Aorta (tissue), 5 donors: ENCODE results near the gene PRR7. TPM values are rescaled to one million over a fixed set of nuclear protein-coding genes. Genes with fewer than 3 reads are reported as not detected.

Experiments used
- ATAC-seq: fragments of 200-7000 bp; cut with Tn5 transposase; one replicate; pipeline ENCODE4 v1.9.1; 2022; ENCODE audit warnings: moderate library complexity; ENCODE audit not compliant: low FRiP score
- DNase-seq, 2 donors: peaks; one replicate each; pipeline ENCODE4 v3.0.0-alpha.2; 2020
- H3K27ac ChIP-seq, 2 donors: one replicate each; pipeline ENCODE4 v1.5.1; 2013; ENCODE audit warnings: low read length in 2 of 2, mild to moderate bottlenecking in 2 of 2, moderate library complexity in 2 of 2, control low read depth in 1 of 2, inconsistent platforms in 1 of 2, low read depth in 1 of 2
- H3K27me3 ChIP-seq, 2 donors: one replicate each; pipeline ENCODE4 v1.6.1; 2013; ENCODE audit warnings: control low read depth in 1 of 2, low read length in 1 of 2, mild to moderate bottlenecking in 1 of 2, moderate library complexity in 1 of 2; ENCODE audit not compliant: insufficient read depth in 2 of 2, control insufficient read depth in 1 of 2
- H3K36me3 ChIP-seq, 2 donors: one replicate each; pipeline ENCODE4 v1.6.1; 2013; ENCODE audit warnings: control low read depth in 1 of 2, low read length in 1 of 2, mild to moderate bottlenecking in 1 of 2; ENCODE audit not compliant: insufficient read depth in 2 of 2, control insufficient read depth in 1 of 2
- H3K4me1 ChIP-seq, 2 donors: one replicate each; pipeline ENCODE4 v1.6.1; 2013; ENCODE audit warnings: low read length in 2 of 2, control low read depth in 1 of 2, mild to moderate bottlenecking in 1 of 2, moderate library complexity in 1 of 2; ENCODE audit not compliant: insufficient read depth in 2 of 2, control insufficient read depth in 1 of 2
- H3K4me3 ChIP-seq, 2 donors: one replicate each; pipeline ENCODE4 v1.5.1; 2013; ENCODE audit warnings: low read length in 2 of 2, control low read depth in 1 of 2, mild to moderate bottlenecking in 1 of 2
- H3K9me3 ChIP-seq: one replicate; pipeline ENCODE4 v1.6.1; 2013; ENCODE audit warnings: mild to moderate bottlenecking, low read length; ENCODE audit not compliant: control insufficient read depth
- WGBS, 2 donors: extraction: QIAGEN DNeasy Blood & Tissue Kit; methylation state at CpG; one replicate each; pipeline ENCODE4 v1.1.7; 2013; 5-methylcytosine and 5-hydroxymethylcytosine counted together
- intact Hi-C, 2 donors: fragments of 100-400 bp; cut with DNase I; formaldehyde crosslinking; loops; one replicate each; pipeline versions ENCODE4 v1.14.2 to v1.15.0; 2022
- polyA plus RNA-seq, 2 donors: library from polyadenylated mRNA; stranded (reverse); fragments of 200-250 nt; gene quantifications; one replicate each; pipeline ENCODE4 v1.2.3, GENCODE V29; 2013
- total RNA-seq, 2 donors: library from RNA; stranded (reverse); fragmentation: NEBNext Ultra II Directional; extraction: Animal tissue kit (Norgen Biotek cat#: 25700); gene quantifications; one replicate each; pipeline ENCODE4 v1.2.1, GENCODE V29; 2021
- donor health status: healthy with polysubstance abuse.
- donor health status: Bipolar disorder and iron deficiency.
- donor health status: DM: no; HTN: no; CAD: no.
- donor health status: DM: no; HTN: no; CAD: no.
- donor health status: DM: yes; HTN: yes; CAD: no.

Gene PRR7
- total and polyA plus RNA-seq, 4 donors, result 0.74 to 2.0 (median 1.9) TPM; not detected in 1

DNA sequence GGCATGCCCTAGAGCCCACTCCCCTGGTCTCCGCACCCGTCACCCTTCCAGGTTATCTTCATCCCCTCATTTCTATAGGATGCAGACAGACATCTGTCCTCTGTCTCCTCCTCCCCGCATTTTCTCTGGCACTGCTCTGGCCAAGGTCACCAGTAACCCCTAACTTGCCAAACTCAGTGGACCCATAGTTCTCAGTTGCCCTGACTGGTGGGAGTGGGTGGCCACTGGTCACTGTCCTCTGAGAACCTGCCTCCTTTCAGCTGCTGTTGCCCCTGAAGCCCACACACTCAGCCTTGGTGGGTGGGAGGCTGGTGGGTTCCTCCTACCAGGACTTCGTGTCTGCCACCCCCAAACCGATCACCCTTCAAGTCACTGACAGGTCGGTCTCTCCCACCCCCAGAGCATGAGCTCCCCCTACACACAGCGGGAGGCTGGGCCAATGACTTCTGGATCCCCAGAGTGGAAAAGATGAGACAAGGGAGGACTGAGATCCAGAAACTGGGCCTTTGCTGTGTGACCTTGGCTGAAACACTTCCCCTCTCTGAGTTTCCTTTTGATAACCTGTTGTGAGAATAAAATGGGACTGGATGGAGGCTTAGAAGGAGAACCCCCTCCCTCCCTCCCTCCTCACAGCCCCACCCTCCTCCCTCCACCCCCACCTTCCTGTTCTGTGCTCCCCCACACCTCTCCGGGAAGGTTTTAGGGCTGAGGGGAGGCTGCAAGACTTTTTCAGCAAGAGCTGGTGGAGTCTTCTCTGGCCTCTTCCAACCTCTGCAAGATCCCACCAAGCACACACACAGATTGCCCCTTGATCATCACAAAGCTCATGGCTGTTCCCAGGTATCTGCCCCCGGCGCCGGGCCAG is 29.2 kb downstream of the PRR7 start:
- 24 to 25% methylated on average over 11 of the region's 11 CpGs for WGBS, 2 donors
- H3K36me3 ChIP-seq, result no peaks in the 10 kb centered on the region
- H3K4me3 ChIP-seq, result no peak overlapping the region
- H3K27ac ChIP-seq, result no peak overlapping the region
- H3K27me3 ChIP-seq, result no peaks in the 10 kb centered on the region
- intact Hi-C loops, result no loop called here
- ATAC-seq (no peak), DNase-seq (no peak)
- H3K9me3 ChIP-seq, result no peaks in the 10 kb centered on the region
- no peaks in the 10 kb centered on the region for H3K4me1 ChIP-seq

DNA sequence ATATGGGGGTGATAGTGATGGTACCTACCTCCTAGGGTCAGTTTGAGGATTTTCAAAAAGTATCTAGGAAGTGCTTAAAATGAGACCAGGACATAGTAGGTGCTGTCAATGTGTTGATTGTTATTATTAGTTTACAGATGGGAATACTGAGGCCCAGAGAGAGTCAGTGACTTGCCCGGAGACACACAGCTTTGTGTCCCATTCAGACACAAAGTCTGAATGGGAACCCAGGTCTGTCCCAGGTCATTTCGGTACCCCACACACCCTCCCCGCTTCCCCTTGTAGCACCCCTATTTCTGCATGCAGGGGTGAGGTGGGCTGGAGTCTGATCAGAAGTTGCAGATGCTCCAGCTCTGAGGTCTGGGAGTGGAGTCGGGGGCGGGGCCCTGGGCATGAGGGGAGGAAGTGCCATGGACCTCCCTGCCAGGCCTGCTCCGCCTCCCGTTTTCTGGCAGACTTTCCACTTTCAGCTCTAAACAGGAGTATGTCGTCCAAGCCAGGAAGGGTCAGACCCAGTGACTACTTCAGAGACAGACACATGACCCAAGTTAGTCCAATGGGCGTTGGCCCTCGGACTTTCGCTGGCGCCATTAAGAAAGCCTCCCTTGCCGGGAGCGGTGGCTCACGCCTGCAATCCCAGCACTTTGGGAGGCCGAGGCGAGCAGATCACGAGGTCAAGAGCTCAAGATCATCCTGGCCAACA is 30.1 kb downstream of the PRR7 start:
- Histone ChIP-seq H3K4me1 (no peaks in the 10 kb centered on the region), H3K36me3 (no peaks in the 10 kb centered on the region), H3K27me3 (no peaks in the 10 kb centered on the region), H3K27ac (peak overlapping the region in 1 of 2 donors; percentile 19), H3K9me3 (no peaks in the 10 kb centered on the region), H3K4me3 (no peak overlapping the region)
- ATAC-seq (peak; percentile 41), DNase-seq (peak; percentile 91 to 92)
- 26 to 29% methylated on average over 18 of the region's 18 CpGs for WGBS, 2 donors
- intact Hi-C loops, result no loop called here

DNA sequence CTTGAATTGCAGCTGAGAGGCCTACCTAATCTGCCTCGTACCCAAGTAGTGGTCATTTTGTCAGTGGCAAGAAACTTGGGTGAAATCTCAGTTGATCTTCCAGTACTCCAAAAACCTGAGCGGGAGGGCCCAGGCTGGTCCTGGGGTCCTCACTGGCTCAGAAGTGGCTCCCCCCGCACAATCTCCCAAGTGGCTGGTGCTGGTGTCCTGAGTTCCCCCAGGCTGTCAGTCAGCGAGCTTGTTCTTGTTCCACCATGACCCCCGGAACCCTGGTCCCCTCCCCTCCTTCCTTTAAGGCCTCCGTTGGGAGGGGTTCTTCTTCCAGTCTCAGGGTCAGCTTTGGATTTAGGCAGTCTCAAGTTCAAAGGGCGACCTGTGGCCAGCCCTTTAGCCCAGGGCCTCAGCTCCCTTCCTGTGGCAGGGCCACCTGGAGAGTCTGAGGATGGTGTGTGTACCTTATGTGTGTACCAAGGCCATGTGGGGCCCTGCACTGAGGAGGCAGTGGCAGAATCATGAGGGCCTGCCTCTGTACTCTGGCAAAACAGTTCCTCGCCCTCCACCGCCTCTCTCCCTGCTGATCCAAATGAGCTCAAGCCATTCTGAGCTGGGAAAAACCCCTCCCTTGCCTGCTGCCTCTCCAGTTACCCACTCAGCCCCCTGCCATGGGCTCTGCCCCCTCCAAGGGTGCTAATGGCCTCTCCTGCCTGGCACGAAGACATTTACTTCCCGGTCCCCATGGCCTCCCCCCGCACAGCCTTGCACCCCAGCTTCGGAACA is 31.3 kb downstream of the PRR7 start:
- H3K9me3 ChIP-seq, result no peaks in the 10 kb centered on the region
- 82 to 84% methylated on average over 13 of the region's 13 CpGs for WGBS, 2 donors
- H3K4me1 ChIP-seq, result no peaks in the 10 kb centered on the region
- ATAC-seq (no peak), DNase-seq (no peak)
- intact Hi-C loops, result no loop called here
- H3K4me3 ChIP-seq, result no peak overlapping the region
- no peaks in the 10 kb centered on the region for H3K36me3 ChIP-seq
- H3K27me3 ChIP-seq, result no peaks in the 10 kb centered on the region
- H3K27ac ChIP-seq, result peak overlapping the region in 1 of 2 donors; percentile 0

DNA sequence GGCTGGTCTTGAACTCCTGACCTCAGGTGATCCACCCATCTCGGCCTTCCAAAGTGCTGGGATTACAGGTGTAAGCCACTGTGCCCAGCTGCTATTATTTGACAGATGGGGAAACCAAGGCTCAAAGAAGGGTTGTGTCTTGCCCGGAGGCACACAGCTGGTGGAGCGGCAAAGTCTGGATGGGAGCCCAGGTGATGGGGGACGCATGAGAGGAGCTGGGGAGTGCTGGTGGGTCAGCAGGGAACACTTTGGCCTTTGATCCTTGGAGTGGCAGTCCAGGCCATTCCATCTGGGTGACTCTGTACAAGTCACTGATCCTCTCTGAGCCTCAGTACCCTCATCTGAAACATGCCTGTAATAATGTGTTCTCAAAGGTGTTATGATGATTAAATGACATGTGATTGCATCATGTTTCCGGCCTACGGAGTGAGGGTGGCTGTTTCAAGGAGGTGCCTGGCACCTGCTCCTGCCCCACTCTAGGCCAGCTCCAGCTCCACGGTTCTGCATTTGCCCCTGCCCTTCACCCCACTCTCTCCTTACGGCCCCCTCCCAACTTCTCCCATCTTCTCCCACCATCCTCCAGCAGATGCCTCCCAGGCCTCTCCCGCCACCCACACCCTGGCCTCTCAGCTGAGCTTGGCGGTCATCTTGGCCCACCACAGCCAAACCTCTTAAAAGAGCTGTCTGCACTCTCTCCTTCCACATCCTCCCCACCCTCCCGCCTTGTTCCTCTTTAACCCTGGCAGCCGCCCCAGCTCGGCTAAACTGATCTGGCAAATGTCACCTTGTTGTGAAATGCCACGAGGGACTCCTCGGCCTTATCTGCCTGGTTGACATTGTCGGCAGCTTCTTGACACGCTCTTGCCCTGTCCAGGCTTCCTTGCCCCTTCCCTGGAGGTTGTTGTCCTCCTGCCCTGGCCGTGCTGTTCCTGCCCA is 32.4 kb downstream of the PRR7 start:
- no peaks in the 10 kb centered on the region for H3K36me3 ChIP-seq
- peak overlapping the region in 1 of 2 donors; percentile 73 for H3K27ac ChIP-seq
- no peak overlapping the region for H3K4me3 ChIP-seq
- 11 to 13% methylated on average over 18 of the region's 18 CpGs for WGBS, 2 donors
- DNase-seq, result peak; percentile 88 to 89
- peak; percentile 62 for ATAC-seq
- H3K9me3 ChIP-seq, result no peaks in the 10 kb centered on the region
- no peaks in the 10 kb centered on the region for H3K27me3 ChIP-seq
- no peaks in the 10 kb centered on the region for H3K4me1 ChIP-seq
- intact Hi-C loops, result no loop called here

DNA sequence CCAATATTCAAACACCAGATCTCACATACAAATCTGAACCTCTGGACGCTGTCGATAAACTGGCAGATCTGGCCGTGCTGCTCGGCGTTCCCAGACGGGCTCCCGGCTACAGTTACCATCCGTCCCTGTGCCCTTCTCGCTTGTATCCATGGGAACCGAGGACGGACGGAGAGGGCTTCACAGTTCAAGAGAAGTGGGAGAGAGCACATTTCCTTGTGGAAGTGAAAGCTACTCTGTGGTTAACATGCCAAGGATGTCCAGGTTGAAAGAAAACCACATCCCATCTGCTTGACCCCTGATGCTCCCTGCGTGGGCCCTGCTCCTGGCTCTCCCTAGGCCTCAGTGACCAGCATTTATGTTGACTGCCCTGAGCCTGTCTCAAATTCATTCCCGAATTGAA is 33.2 kb downstream of the PRR7 start:
- DNase-seq (peak in 1 of 2 donors; percentile 80), ATAC-seq (peak; percentile 47)
- H3K36me3 ChIP-seq, result no peaks in the 10 kb centered on the region
- 5 to 6% methylated on average over 14 of the region's 14 CpGs for WGBS, 2 donors
- no peaks in the 10 kb centered on the region for H3K9me3 ChIP-seq
- intact Hi-C loops, result no loop called here
- H3K4me1 ChIP-seq, result no peaks in the 10 kb centered on the region
- H3K27me3 ChIP-seq, result no peaks in the 10 kb centered on the region
- H3K27ac ChIP-seq, result peak overlapping the region in 1 of 2 donors; percentile 73
- no peak overlapping the region for H3K4me3 ChIP-seq

DNA sequence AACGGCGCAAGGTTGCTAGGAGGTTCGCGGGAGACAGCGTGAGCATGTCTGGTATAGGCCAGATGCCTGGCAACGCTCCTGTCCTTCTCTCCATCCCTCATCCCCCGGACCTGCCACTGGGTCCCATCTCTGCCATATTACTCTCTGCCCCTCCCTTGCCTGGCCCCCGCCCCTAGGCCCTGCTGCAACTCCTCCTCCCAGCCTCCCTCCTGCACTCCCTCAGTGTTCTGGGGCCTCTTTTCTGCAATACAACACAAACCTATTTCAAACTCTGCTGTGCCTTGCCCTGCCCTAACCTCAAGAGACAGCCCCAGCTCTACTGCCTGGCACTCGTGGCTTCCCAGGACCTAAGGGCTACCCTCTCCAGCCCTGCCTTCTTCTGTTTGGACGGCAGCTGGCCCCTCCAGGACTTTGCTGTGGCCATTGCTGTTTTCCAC is 35.8 kb downstream of the PRR7 start:
- Histone ChIP-seq H3K4me3 (no peak overlapping the region), H3K36me3 (peaks cover 0 to 2% of the 10 kb centered on the region in 2 donors), H3K27me3 (no peaks in the 10 kb centered on the region), H3K4me1 (no peaks in the 10 kb centered on the region), H3K9me3 (no peaks in the 10 kb centered on the region), H3K27ac (peak overlapping the region in 1 of 2 donors; percentile 2)
- 57 to 62% methylated on average over 10 of the region's 10 CpGs for WGBS, 2 donors
- intact Hi-C loops, result no loop called here
- ATAC-seq (no peak), DNase-seq (no peak)

DNA sequence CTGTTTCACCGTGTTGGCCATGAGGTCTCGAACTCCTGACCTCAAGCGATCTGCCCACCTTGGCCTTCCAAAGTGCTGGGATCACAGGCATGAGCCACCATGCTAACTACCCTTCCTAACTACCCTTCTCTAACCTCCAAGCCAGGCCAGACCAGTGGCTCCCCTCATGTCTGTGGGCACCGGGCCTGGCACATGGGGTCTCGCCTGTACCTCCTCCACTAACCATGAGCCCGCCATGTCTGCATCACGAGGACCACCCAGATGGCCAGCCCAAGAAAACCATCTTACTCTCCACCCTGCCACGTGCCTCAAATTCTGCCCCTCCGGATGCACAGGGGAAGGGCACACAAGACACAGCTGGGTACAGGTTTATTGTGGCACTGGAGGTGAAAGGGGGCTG is 36.4 kb downstream of the PRR7 start:
- 84% methylated on average over 9 of the region's 9 CpGs for WGBS, 2 donors

More for the DNA sequence above, 36.4 kb downstream of the PRR7 start:
- Histone ChIP-seq H3K27ac (no peak overlapping the region), H3K4me3 (no peak overlapping the region), H3K36me3 (peaks cover 0 to 8% of the 10 kb centered on the region in 2 donors), H3K4me1 (no peaks in the 10 kb centered on the region), H3K9me3 (no peaks in the 10 kb centered on the region), H3K27me3 (no peaks in the 10 kb centered on the region)
- ATAC-seq (no peak), DNase-seq (no peak)
- intact Hi-C loops, result no loop called here
